NCI-H446 (cell line): ENCODE results near the gene PDIA2.
"Not testable (repeated sequence)": the region's sequence is repeated elsewhere in the genome, so short reads cannot be mapped to it uniquely, and the experiment has no call there.

Experiments used
- DNase-seq, 2 experiments: peaks; one replicate each; lab custom pipeline; 2025; lab: John Stamatoyannopoulos, UW

Gene PDIA2

DNA sequence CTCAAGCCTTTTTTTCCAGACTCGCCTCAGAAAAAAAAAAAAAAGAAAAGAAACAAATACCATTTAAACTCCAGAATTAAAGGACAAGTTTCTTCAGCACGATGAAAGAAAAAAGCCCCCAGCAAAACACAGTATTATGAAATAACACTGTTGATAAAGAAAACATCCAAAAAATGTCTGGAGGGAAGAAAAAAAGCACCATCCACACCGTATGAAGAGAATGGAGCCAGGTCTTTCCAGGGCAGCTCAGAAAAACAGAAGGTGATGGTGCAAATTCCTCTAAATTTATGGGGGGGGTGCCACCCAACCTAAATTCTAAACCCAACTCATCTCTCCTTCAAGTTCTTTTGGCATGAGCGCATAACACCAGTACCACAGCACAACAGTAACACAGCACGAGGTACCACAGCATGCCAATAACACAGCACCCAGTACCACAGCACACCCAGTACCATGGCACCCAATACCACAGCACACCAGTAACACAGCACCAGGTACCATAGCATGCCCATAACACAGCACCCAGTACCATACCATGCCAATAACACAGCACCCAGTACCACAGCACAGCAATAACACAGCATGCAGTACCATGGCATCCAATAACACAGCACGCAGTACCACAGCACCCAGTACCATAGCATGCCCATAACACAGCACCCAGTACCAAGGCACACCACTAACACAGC lies 50.6 kb downstream of the PDIA2 start:
- no peak for DNase-seq

DNA sequence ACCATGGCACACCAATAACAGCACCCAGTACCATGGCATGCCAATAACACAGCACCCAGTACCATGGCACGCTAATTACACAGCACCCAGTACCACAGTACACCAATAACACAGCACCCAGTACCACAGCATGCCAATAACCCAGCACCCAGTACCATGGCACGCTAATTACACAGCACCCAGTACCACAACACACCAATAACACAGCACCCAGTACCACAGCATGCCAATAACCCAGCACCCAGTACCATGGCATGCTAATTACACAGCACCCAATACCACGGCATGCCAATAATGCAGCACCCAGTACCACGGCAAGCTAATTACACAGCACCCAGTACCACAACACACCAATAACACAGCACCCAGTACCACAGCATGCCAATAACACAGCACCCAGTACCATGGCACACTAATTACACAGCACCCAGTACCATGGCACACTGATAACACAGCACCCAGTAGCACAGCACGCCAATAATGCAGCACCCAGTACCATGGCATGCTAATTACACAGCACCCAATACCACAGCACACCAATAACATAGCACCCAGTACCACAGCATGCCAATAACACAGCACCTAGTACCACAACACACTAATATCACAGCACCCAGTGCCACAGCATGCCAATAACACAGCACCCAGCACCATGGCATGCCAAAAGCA lies 51.3 kb downstream of the PDIA2 start:
- DNase-seq: not testable (repeated sequence)

DNA sequence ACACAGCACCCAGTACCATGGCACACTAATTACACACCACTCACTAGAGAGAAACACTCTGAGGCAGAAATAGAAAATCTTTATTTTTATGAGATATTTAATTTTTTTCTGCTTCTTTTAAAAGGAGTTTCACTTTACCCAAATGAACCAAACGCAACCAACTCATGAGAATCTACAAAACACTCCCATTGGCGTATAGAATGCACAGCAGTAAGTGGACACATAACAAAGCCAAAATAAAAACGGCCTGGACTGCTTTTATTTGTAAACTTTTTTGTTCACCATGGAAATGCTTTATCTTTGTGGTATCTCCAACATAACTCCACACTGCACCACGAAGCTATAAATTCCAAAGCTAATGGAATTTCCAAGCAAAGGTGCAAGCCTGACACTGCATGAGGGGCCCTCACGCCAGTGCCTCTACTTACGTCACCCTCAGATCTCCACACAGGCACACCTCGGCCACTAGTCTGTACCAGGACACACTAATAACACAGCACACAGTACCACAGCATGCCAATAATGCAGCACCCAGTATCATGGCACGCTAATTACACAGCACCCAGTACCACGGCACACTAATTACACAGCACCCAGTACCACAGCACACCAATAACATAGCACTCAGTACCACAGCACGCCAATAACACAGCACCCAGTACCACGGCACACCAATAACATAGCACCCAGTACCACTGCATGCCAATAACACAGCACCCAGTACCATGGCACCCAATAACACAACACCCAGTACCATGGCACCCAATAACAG lies 52.1 kb downstream of the PDIA2 start:
- not testable (repeated sequence) for DNase-seq

DNA sequence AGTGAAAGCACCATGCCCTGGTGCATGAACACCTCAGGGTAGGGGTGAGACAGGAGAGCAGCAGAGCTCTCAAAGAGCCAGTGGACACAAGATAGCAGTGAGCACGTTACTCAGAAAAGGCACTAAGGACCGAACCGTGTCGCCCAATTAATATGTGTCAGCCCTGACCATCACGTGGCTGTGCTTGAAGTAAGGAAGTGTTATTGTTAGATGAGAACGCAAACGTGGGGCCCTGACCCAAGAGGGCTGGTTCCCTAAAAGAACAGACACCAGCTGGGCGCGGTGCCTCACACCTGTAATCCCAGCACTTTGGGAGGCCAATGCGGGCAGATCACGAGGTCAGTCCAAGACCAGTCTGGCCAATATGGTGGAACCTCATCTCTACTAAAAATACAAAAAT lies 53.3 kb downstream of the PDIA2 start:
- no peak for DNase-seq
